ENCODE results near the gene MYADM.

- TF ChIP-seq, protein P1, sequence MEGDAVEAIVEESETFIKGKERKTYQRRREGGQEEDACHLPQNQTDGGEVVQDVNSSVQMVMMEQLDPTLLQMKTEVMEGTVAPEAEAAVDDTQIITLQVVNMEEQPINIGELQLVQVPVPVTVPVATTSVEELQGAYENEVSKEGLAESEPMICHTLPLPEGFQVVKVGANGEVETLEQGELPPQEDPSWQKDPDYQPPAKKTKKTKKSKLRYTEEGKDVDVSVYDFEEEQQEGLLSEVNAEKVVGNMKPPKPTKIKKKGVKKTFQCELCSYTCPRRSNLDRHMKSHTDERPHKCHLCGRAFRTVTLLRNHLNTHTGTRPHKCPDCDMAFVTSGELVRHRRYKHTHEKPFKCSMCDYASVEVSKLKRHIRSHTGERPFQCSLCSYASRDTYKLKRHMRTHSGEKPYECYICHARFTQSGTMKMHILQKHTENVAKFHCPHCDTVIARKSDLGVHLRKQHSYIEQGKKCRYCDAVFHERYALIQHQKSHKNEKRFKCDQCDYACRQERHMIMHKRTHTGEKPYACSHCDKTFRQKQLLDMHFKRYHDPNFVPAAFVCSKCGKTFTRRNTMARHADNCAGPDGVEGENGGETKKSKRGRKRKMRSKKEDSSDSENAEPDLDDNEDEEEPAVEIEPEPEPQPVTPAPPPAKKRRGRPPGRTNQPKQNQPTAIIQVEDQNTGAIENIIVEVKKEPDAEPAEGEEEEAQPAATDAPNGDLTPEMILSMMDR (IDR thresholded peaks at IDR 0.05 in 4 of 5, conservative IDR thresholded peaks at IDR 0.05 in 1 of 5), result no peak
- TF ChIP-seq POLR2A (IDR thresholded peaks at IDR 0.05), result peak; percentile 49 to 65
Measured at GRCh38 chr19:53867225-53868090, at the start of gene MYADM.
